ENCODE data around the gene BPHL.

DNA sequence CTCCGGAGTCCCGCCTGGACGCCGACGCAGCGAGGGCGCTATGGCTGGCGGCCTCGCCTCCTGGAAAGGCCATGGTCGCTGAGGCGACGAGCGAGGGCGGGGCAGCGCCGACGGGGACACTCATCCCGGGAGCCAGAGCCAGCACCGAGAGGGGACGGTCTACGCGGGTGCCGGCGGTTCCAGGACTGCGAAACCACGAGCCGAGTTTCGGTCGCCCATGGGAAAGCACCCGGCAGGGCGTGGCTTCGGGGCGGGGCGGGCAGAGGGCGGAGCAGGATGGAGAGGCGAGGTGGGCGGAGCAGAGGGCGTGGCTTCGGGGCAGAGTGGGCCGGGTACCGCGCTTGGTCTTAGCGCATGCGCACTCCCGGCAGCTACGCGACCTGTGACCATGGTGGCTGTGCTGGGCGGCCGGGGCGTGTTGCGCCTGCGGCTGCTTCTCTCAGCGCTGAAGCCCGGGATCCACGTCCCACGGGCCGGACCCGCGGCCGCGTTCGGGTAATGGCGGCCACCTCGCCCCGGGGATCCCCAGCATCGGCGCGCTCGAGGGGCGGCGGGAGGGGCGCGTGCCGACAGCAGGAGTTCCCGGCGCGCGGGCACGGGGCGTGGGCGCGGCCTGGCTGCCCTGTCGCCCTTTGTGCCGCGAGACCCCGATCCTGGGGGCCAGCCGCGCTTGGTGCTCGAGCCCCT lies at the start of gene BPHL:
- TF ChIP-seq, protein P1, sequence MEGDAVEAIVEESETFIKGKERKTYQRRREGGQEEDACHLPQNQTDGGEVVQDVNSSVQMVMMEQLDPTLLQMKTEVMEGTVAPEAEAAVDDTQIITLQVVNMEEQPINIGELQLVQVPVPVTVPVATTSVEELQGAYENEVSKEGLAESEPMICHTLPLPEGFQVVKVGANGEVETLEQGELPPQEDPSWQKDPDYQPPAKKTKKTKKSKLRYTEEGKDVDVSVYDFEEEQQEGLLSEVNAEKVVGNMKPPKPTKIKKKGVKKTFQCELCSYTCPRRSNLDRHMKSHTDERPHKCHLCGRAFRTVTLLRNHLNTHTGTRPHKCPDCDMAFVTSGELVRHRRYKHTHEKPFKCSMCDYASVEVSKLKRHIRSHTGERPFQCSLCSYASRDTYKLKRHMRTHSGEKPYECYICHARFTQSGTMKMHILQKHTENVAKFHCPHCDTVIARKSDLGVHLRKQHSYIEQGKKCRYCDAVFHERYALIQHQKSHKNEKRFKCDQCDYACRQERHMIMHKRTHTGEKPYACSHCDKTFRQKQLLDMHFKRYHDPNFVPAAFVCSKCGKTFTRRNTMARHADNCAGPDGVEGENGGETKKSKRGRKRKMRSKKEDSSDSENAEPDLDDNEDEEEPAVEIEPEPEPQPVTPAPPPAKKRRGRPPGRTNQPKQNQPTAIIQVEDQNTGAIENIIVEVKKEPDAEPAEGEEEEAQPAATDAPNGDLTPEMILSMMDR (conservative IDR thresholded peaks at IDR 0.05 in 1 of 2, IDR thresholded peaks at IDR 0.05 in 1 of 2; ENCODE audit: extremely low read depth in 1 of 2, insufficient read depth in 1 of 2, low read depth in 1 of 2, low read length in 2 of 2) = no peak
- TF ChIP-seq EZH2 (IDR thresholded peaks at IDR 0.05; ENCODE audit: borderline replicate concordance, low read length) = no peak

Data from mammary epithelial cell (primary cell).